Lower leg skin (tissue), 4 donors: ENCODE measurements around the gene GGT5. TPM values are rescaled to one million over a fixed set of nuclear protein-coding genes. Genes with fewer than 3 reads are reported as not detected.
"Not testable (repeated sequence)": the region's sequence is repeated elsewhere in the genome, so short reads cannot be mapped to it uniquely, and the experiment has no call there.

Experiments used
- DNase-seq, 2 donors: peaks; one replicate each; pipeline ENCODE4 v3.0.0-alpha.2; 2019; ENCODE audit warnings: low spot score in 2 of 2
- H3K4me3 ChIP-seq: fragments of 200-600 bp; sonication (generic); 2 replicates; pipeline ENCODE4 v1.5.1; 2017; ENCODE audit warnings: mild to moderate bottlenecking, low read depth; ENCODE audit not compliant: poor library complexity, severe bottlenecking
- CTCF ChIP-seq, 3 donors: fragments of 450-650 bp; IDR thresholded peaks; one replicate each; pipeline ENCODE4 v1.5.1; 2016; ENCODE audit warnings: antibody characterized with exemption in 3 of 3, mild to moderate bottlenecking in 3 of 3, moderate library complexity in 2 of 3
- POLR2A ChIP-seq, 2 donors: fragments of 450-650 bp; IDR thresholded peaks; one replicate each; pipeline ENCODE4 v1.6.1; 2016 to 2017; ENCODE audit warnings: antibody characterized with exemption in 2 of 2, mild to moderate bottlenecking in 1 of 2, moderate library complexity in 1 of 2
- WGBS, 2 donors: methylation state at CpG; one replicate each; pipeline ENCODE4 v1.1.5; 2018; 5-methylcytosine and 5-hydroxymethylcytosine counted together
- intact Hi-C: fragments of 100-400 bp; cut with DNase I; formaldehyde crosslinking; loops from one replicate; pipeline ENCODE4 v1.15.0; 2023; ENCODE audit warnings: low total_unique reads
- total RNA-seq, 4 donors: library from RNA; depleted of rRNA; stranded (reverse); fragments of >200 nt; gene quantifications; one replicate each; pipeline ENCODE4 v1.1.0, GENCODE V29; 2016

Gene GGT5
- total RNA-seq, 4 donors from 2014 or later = 9.7 to 54.4 (median 15.3) TPM

- no peak overlapping the region for H3K4me3 ChIP-seq
- TF ChIP-seq POLR2A (IDR thresholded peaks at IDR 0.05) (no peak), CTCF (IDR thresholded peaks at IDR 0.05) (no peak)
- DNase-seq = peak in 1 of 2 donors; percentile 82
- intact Hi-C loops = no loop called here
- WGBS, 2 donors = 69 to 71% methylated on average over 8 of the region's 8 CpGs
These were observed 37.4 kb downstream of the GGT5 start for GRCh38 chr22:24207264-24208011.

- intact Hi-C loops, H3K4me3 ChIP-seq, DNase-seq: not testable (repeated sequence)
- WGBS, 2 donors = 87 to 88% methylated on average over 15 of the region's 15 CpGs
These were observed 38.2 kb downstream of the GGT5 start for GRCh38 chr22:24206460-24207263.

GRCh38 chr22:24205438-24206195 is 39.3 kb downstream of the GGT5 start:
- DNase-seq = no peak
- intact Hi-C loops = no loop called here
- no peak for TF ChIP-seq POLR2A (IDR thresholded peaks at IDR 0.05)
- no peak for TF ChIP-seq CTCF (IDR thresholded peaks at IDR 0.05)
- WGBS, 2 donors = 83 to 84% methylated on average over 8 of the region's 8 CpGs
- H3K4me3 ChIP-seq = no peak overlapping the region

- 74 to 79% methylated on average over 5 of the region's 5 CpGs for WGBS, 2 donors
- not testable (repeated sequence) for H3K4me3 ChIP-seq
These were observed 41.0 kb downstream of the GGT5 start for GRCh38 chr22:24203856-24204255.

GRCh38 chr22:24201681-24202614 is 42.9 kb downstream of the GGT5 start:
- no peak overlapping the region for H3K4me3 ChIP-seq
- TF ChIP-seq CTCF (IDR thresholded peaks at IDR 0.05) (no peak), POLR2A (IDR thresholded peaks at IDR 0.05) (no peak)
- intact Hi-C loops = no loop called here
- 92% methylated on average over 26 of the region's 26 CpGs for WGBS, 2 donors
- DNase-seq = no peak

More at GRCh38 chr22:24203856-24204255, 41.0 kb downstream of the GGT5 start:
- DNase-seq, intact Hi-C loops: not testable (repeated sequence)

GRCh38 chr22:24200619-24201212 is 44.2 kb downstream of the GGT5 start:
- intact Hi-C loops = no loop called here
- no peak overlapping the region for H3K4me3 ChIP-seq
- DNase-seq = no peak
- 69 to 70% methylated on average over 7 of the region's 7 CpGs for WGBS, 2 donors
- TF ChIP-seq CTCF (IDR thresholded peaks at IDR 0.05) (no peak), POLR2A (IDR thresholded peaks at IDR 0.05) (no peak)
